Mesenchymal stem cell (in vitro differentiated cells and primary cell): ENCODE data around the gene IQCF2.

Experiments used
- DNase-seq: peaks from one replicate; pipeline ENCODE4 v3.0.0-alpha.2; 2013
- H2AFZ ChIP-seq: one replicate; pipeline ENCODE4 v1.6.1; 2013; ENCODE audit warnings: low read depth, mild to moderate bottlenecking, control low read depth, inconsistent platforms, low read length, moderate library complexity
- H2AK5ac ChIP-seq: 2 replicates; pipeline ENCODE4 v1.6.1; 2013; ENCODE audit warnings: low read length, moderate library complexity, mild to moderate bottlenecking, inconsistent platforms; ENCODE audit not compliant: severe bottlenecking
- H2BK120ac ChIP-seq: one replicate; pipeline ENCODE4 v1.6.1; 2013; ENCODE audit warnings: low read depth, mild to moderate bottlenecking, inconsistent platforms, low read length, moderate library complexity
- H2BK12ac ChIP-seq, 2 experiments: one replicate each; pipeline ENCODE4 v1.6.1; 2013; ENCODE audit warnings: inconsistent platforms in 2 of 2, low read length in 2 of 2, mild to moderate bottlenecking in 2 of 2, moderate library complexity in 2 of 2, control low read depth in 1 of 2
- H2BK15ac ChIP-seq: one replicate; pipeline ENCODE4 v1.6.1; 2013; ENCODE audit warnings: mild to moderate bottlenecking, low read depth, inconsistent platforms; ENCODE audit not compliant: poor library complexity, severe bottlenecking
- H2BK5ac ChIP-seq: 2 replicates; pipeline ENCODE4 v1.6.1; 2013; ENCODE audit warnings: low read depth, mild to moderate bottlenecking, low read length, control low read depth, inconsistent platforms; ENCODE audit not compliant: poor library complexity, severe bottlenecking
- H3K14ac ChIP-seq, 2 experiments: one replicate each; pipeline ENCODE4 v1.6.1; 2013; ENCODE audit warnings: inconsistent platforms in 2 of 2, low read length in 2 of 2, control low read depth in 1 of 2, mild to moderate bottlenecking in 1 of 2, moderate library complexity in 1 of 2
- H3K18ac ChIP-seq, 2 experiments: one replicate each; pipeline ENCODE4 v1.6.1; 2013; ENCODE audit warnings: inconsistent platforms in 2 of 2, low read length in 2 of 2, control low read depth in 1 of 2, low read depth in 1 of 2, mild to moderate bottlenecking in 1 of 2
- H3K23ac ChIP-seq, 2 experiments: one replicate each; pipeline ENCODE4 v1.6.1; 2013; ENCODE audit warnings: inconsistent platforms in 2 of 2, low read length in 2 of 2, mild to moderate bottlenecking in 2 of 2, moderate library complexity in 2 of 2, control low read depth in 1 of 2
- H3K27ac ChIP-seq: 2 replicates; pipeline ENCODE4 v1.5.1; 2013; ENCODE audit warnings: mild to moderate bottlenecking, moderate library complexity, low read length, control low read depth, inconsistent platforms; ENCODE audit not compliant: poor library complexity, severe bottlenecking
- H3K27me3 ChIP-seq, 2 experiments: 2 replicates each; pipeline versions ENCODE4 v1.6.1 to v1.7.0; 2013; ENCODE audit warnings: low read length in 2 of 2, mild to moderate bottlenecking in 2 of 2, moderate library complexity in 2 of 2, control low read depth in 1 of 2, inconsistent platforms in 1 of 2; ENCODE audit not compliant: control insufficient read depth in 1 of 2, insufficient read depth in 1 of 2
- H3K36me3 ChIP-seq, 2 experiments: 2 replicates each; pipeline versions ENCODE4 v1.6.1 to v1.7.0; 2013; ENCODE audit warnings: low read length in 2 of 2, control low read depth in 1 of 2, inconsistent platforms in 1 of 2, low read depth in 1 of 2, mild to moderate bottlenecking in 1 of 2; ENCODE audit not compliant: insufficient read depth in 2 of 2, control insufficient read depth in 1 of 2
- H3K4ac ChIP-seq, 2 experiments: one replicate each; pipeline ENCODE4 v1.6.1; 2013; ENCODE audit warnings: inconsistent platforms in 2 of 2, low read length in 2 of 2, mild to moderate bottlenecking in 2 of 2, moderate library complexity in 2 of 2, control low read depth in 1 of 2, low read depth in 1 of 2
- H3K4me1 ChIP-seq: 2 replicates; pipeline ENCODE4 v1.6.1; 2013; ENCODE audit warnings: low read depth, low read length, control low read depth; ENCODE audit not compliant: control insufficient read depth, insufficient read depth
- H3K4me2 ChIP-seq: 2 replicates; pipeline ENCODE4 v1.6.1; 2013; ENCODE audit warnings: low read length, mild to moderate bottlenecking, inconsistent platforms; ENCODE audit not compliant: poor library complexity, severe bottlenecking
- H3K4me3 ChIP-seq, 2 experiments: 2 replicates each; pipeline versions ENCODE4 v1.5.1 to v1.7.0; 2013; ENCODE audit warnings: low read length in 2 of 2, mild to moderate bottlenecking in 2 of 2, control low read depth in 1 of 2, low read depth in 1 of 2; ENCODE audit not compliant: insufficient read depth in 1 of 2
- H3K79me1 ChIP-seq: replicated peaks from 2 replicates; pipeline ENCODE4 v1.6.1; 2013; ENCODE audit warnings: mild to moderate bottlenecking, control low read depth, low read length, inconsistent platforms; ENCODE audit not compliant: poor library complexity, severe bottlenecking
- H3K9ac ChIP-seq: 2 replicates; pipeline ENCODE4 v1.7.0; 2013; ENCODE audit warnings: mild to moderate bottlenecking, low read length, moderate library complexity
- H3K9me3 ChIP-seq: 2 replicates; pipeline ENCODE4 v1.7.0; 2013; ENCODE audit warnings: mild to moderate bottlenecking, low read length; ENCODE audit not compliant: control insufficient read depth
- H4K8ac ChIP-seq: one replicate; pipeline ENCODE4 v1.6.1; 2013; ENCODE audit warnings: inconsistent platforms, mild to moderate bottlenecking, low read length, moderate library complexity
- H4K91ac ChIP-seq: one replicate; pipeline ENCODE4 v1.6.1; 2013; ENCODE audit warnings: mild to moderate bottlenecking, low read length, inconsistent platforms
- WGBS: methylation state at CpG from one replicate; pipeline ENCODE4 v1.1.7; 2013; ENCODE audit warnings: mixed read lengths; 5-methylcytosine and 5-hydroxymethylcytosine counted together

IQCF2 gene

DNA sequence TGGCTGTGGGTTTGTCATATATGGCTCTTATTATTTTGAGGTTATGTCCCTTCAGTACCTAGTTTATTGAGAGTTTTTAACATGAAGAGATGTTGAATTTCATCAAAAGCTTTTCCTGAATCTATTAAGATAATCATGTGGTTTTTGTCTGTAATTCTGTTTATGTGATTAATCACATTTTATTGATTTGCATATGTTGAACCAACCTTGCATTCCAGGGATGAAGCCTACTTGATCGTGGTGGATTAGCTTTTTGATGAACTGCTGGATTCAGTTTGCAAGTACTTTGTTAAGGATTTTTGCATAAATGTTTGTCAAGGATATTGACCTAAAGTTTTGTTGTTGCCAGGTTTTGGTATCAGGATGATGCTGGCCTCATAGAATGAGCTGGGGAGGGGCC lies 33.1 kb upstream of the IQCF2 start:
- Histone ChIP-seq H3K18ac (no peak overlapping the region), H3K79me1 (no peaks in the 10 kb centered on the region)
- WGBS, result 50% methylated on average over 1 of the region's 1 CpG

DNA sequence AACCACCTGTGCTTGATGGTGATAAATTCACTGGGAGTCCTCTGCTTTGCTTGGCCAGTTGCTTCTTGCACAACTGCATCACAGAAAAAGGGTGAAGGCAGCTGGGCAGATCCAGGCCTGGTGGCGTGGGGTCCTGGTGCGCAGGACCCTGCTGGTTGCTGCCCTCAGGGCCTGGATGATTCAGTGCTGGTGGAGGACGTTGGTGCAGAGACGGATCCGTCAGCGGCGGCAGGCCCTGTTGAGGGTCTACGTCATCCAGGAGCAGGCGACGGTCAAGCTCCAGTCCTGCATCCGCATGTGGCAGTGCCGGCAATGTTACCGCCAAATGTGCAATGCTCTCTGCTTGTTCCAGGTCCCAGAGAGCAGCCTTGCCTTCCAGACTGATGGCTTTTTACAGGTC lies 31.1 kb upstream of the IQCF2 start:
- Histone ChIP-seq H2BK120ac (no peak overlapping the region), H3K79me1 (no peaks in the 10 kb centered on the region), H3K9me3 (peaks cover 14% of the 10 kb centered on the region), H3K27ac (no peak overlapping the region), H2AK5ac (no peak overlapping the region), H4K8ac (no peak overlapping the region), H3K23ac (no peak overlapping the region), H3K36me3 (no peaks in the 10 kb centered on the region), H2BK15ac (no peak overlapping the region), H3K9ac (no peak overlapping the region), H3K27me3 (no peaks in the 10 kb centered on the region), H3K4ac (no peak overlapping the region), H2AFZ (no peak overlapping the region), H4K91ac (no peak overlapping the region), H3K4me3 (no peak overlapping the region), H2BK5ac (no peak overlapping the region), H3K14ac (no peak overlapping the region), H3K4me1 (no peaks in the 10 kb centered on the region), H3K18ac (no peak overlapping the region), H3K4me2 (no peak overlapping the region), H2BK12ac (no peak overlapping the region)
- DNase-seq, result no peak
- WGBS, result 89% methylated on average over 13 of the region's 13 CpGs

More for the DNA sequence above, 33.1 kb upstream of the IQCF2 start:
- peaks cover 14% of the 10 kb centered on the region for H3K9me3 ChIP-seq
- no peak overlapping the region for H3K27ac ChIP-seq
- H4K8ac ChIP-seq, result no peak overlapping the region
- H3K4me3 ChIP-seq, result no peak overlapping the region
- H2AFZ ChIP-seq, result no peak overlapping the region
- no peak for DNase-seq
- no peaks in the 10 kb centered on the region for H3K36me3 ChIP-seq
- H3K14ac ChIP-seq, result no peak overlapping the region
- no peak overlapping the region for H3K23ac ChIP-seq
- H3K4me2 ChIP-seq, result no peak overlapping the region
- no peak overlapping the region for H3K9ac ChIP-seq
- H3K4me1 ChIP-seq, result no peaks in the 10 kb centered on the region
- H2AK5ac ChIP-seq, result no peak overlapping the region
- H4K91ac ChIP-seq, result no peak overlapping the region
- H2BK5ac ChIP-seq, result no peak overlapping the region
- no peak overlapping the region for H2BK120ac ChIP-seq
- no peak overlapping the region for H3K4ac ChIP-seq
- no peaks in the 10 kb centered on the region for H3K27me3 ChIP-seq
- H2BK12ac ChIP-seq, result no peak overlapping the region
- H2BK15ac ChIP-seq, result no peak overlapping the region

DNA sequence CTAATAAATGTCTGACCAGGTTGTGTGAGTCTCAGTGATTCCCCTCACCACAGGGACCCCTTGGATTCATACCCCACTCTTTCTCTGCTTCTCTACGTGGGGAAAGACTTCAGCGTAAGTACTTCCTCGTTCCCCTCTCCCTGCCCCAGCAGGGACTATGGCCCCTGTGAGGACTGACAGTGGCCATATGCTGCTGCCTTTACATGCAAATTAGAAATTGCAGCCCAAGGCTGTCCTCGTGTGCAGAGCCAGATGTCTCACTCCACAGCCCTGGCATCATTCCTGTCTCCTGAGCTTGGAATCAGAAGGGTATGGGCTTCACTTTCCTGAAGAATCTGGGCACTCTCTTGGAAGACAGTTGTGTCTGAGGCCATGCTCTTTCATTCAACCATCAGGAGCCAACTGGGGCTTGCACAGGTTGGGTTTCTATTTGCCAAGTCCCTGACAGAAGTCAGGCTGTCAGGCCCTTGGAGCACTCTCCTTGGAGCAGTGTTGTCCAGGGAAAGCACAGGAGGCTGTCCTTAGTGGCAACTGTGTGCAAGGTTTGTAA lies 30.5 kb upstream of the IQCF2 start:
- WGBS, result 56% methylated on average over 4 of the region's 4 CpGs
- H4K8ac ChIP-seq, result no peak overlapping the region
- no peak overlapping the region for H3K27ac ChIP-seq

DNA sequence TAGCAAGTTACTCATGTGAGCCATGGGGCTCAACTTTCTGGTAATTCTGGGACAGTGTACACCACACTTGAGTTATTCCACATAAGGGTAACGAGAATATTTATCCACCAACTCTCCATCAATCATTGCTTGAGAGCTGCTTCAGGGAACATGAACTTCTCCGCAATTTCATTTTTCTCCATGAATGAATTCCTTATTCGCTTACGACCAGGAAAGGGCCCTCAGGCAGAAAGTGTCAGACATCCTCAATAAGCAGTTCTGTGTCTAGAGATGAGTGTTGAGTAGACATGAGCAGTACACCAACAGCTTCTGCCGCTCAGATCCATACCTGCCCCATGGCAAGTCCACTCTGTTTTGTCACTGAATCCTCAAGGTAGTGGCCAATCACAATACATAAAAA lies 24.8 kb upstream of the IQCF2 start:
- Histone ChIP-seq H2BK12ac (no peak overlapping the region), H3K4me1 (no peaks in the 10 kb centered on the region), H3K14ac (no peak overlapping the region), H2AK5ac (no peak overlapping the region), H3K18ac (no peak overlapping the region), H3K9ac (no peak overlapping the region), H3K27me3 (peaks cover 0 to 6% of the 10 kb centered on the region in 2 experiments), H3K27ac (no peak overlapping the region), H3K4me3 (no peak overlapping the region), H2BK15ac (no peak overlapping the region), H3K9me3 (peaks cover 6% of the 10 kb centered on the region), H2BK5ac (no peak overlapping the region), H4K8ac (no peak overlapping the region), H3K4ac (no peak overlapping the region), H2BK120ac (no peak overlapping the region), H4K91ac (no peak overlapping the region), H3K79me1 (no peaks in the 10 kb centered on the region), H3K23ac (no peak overlapping the region), H3K4me2 (no peak overlapping the region), H3K36me3 (no peaks in the 10 kb centered on the region), H2AFZ (no peak overlapping the region)
- no peak for DNase-seq
- 85% methylated on average over 5 of the region's 5 CpGs for WGBS

More for the DNA sequence above, 30.5 kb upstream of the IQCF2 start:
- Histone ChIP-seq H3K23ac (no peak overlapping the region), H3K36me3 (no peaks in the 10 kb centered on the region), H2AK5ac (no peak overlapping the region), H2BK12ac (no peak overlapping the region), H3K4ac (no peak overlapping the region), H2BK15ac (no peak overlapping the region), H2BK5ac (no peak overlapping the region), H3K14ac (no peak overlapping the region), H4K91ac (no peak overlapping the region), H3K4me2 (no peak overlapping the region), H3K79me1 (no peaks in the 10 kb centered on the region), H3K4me1 (no peaks in the 10 kb centered on the region), H3K9ac (no peak overlapping the region), H2BK120ac (no peak overlapping the region), H3K27me3 (no peaks in the 10 kb centered on the region), H2AFZ (no peak overlapping the region), H3K18ac (no peak overlapping the region), H3K4me3 (no peak overlapping the region), H3K9me3 (peaks cover 14% of the 10 kb centered on the region)
- no peak for DNase-seq
